ENCODE results near the gene THRSP.

Gene THRSP

DNA sequence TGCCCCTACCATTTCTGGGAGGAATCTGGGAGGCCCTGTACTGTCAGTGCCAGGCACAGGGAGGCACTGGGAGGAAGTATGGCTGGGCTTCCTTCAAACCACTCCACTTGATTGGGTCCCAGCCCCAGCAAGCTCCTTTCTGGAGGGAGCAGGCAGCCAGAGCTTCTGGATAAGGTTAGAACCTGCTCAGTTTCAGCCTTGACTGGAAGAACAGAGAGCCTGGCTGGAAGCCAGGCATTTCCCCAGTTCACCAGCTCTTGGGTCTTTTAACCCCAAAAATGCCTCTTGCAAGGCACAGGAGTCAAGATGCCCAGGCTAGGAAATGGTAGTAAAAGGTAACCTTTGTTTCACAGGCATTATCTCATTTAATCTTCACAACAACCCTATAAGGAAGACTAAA is 31.6 kb upstream of the THRSP start:
- TF ChIP-seq, protein P1, sequence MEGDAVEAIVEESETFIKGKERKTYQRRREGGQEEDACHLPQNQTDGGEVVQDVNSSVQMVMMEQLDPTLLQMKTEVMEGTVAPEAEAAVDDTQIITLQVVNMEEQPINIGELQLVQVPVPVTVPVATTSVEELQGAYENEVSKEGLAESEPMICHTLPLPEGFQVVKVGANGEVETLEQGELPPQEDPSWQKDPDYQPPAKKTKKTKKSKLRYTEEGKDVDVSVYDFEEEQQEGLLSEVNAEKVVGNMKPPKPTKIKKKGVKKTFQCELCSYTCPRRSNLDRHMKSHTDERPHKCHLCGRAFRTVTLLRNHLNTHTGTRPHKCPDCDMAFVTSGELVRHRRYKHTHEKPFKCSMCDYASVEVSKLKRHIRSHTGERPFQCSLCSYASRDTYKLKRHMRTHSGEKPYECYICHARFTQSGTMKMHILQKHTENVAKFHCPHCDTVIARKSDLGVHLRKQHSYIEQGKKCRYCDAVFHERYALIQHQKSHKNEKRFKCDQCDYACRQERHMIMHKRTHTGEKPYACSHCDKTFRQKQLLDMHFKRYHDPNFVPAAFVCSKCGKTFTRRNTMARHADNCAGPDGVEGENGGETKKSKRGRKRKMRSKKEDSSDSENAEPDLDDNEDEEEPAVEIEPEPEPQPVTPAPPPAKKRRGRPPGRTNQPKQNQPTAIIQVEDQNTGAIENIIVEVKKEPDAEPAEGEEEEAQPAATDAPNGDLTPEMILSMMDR (IDR thresholded peaks at IDR 0.05; ENCODE audit: low read depth, low read length, missing control alignments): no peak
- no peak for DNase-seq (ENCODE audit: extremely low read depth, low read depth)

DNA sequence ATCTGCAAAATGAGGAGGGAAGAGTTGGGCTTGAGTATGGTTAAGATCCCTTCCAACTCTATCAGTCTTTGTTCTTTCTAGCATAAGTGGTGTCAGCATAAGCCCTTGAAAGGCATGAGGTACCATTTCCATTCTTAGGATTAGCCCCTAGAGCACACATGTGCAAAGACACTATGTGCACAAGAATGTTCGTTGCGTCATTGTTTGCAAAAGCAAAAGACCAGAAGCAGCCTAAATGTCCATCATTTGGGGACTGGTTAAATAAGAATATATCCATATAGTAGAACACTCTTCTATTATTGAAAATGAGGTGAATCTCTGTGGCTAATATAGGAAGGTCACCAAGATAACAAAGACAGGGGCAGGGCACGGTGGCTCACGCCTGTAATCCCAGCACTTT is 30.6 kb upstream of the THRSP start:
- H3K4me3 ChIP-seq (replicated peaks; ENCODE audit: low read depth, low read length): no peak overlapping the region
- DNase-seq (ENCODE audit: extremely low read depth, low read depth): no peak
- TF ChIP-seq, protein P1 (IDR thresholded peaks at IDR 0.05; ENCODE audit: low read depth, low read length, missing control alignments): no peak

More for the DNA sequence above, 31.6 kb upstream of the THRSP start:
- no peak overlapping the region for H3K4me3 ChIP-seq (replicated peaks; ENCODE audit: low read depth, low read length)

DNA sequence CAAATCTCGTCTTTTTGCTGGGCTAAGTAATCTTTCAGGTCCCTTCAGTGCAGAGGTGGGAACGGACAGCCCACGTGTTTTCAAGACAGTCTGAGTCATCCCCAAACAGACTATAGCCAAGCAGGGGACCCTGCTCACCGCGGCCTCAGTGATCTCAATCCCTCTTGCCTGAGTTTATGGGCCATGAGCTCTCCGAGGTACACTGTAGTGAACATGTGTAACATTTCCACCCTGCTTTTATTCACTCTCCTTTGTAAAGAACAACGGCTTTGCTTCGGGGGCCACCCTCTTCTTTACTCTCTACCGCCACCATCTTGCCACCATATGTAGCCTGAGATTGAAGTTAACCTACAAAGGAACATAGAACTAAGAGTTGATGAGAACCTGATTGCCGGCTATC is 29.0 kb upstream of the THRSP start:
- no peak for DNase-seq (ENCODE audit: extremely low read depth, low read depth)
- TF ChIP-seq, protein P1 (IDR thresholded peaks at IDR 0.05; ENCODE audit: low read depth, low read length, missing control alignments): no peak
- no peak overlapping the region for H3K4me3 ChIP-seq (replicated peaks; ENCODE audit: low read depth, low read length)

DNA sequence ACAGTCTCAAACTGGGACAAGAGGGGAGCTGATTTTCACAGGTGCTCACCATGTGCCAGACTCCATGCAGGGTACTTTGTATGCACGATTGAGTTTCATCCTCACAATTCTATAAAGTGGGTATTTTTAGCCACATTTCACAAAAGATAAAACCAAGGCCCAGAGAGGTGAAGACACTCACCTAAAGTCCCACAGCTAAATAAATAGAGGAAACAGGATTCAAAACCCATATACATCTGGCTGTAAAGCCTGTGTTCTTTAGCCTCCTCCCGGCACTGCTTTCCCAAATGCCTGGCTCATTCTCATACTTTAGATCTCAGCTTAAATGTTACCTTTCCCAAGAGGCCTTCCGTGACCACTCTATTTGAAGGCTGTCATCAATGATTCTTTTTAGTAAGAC is 27.3 kb upstream of the THRSP start:
- no peak for DNase-seq (ENCODE audit: extremely low read depth, low read depth)
- TF ChIP-seq, protein P1 (IDR thresholded peaks at IDR 0.05; ENCODE audit: low read depth, low read length, missing control alignments): no peak
- H3K4me3 ChIP-seq (replicated peaks; ENCODE audit: low read depth, low read length): no peak overlapping the region

DNA sequence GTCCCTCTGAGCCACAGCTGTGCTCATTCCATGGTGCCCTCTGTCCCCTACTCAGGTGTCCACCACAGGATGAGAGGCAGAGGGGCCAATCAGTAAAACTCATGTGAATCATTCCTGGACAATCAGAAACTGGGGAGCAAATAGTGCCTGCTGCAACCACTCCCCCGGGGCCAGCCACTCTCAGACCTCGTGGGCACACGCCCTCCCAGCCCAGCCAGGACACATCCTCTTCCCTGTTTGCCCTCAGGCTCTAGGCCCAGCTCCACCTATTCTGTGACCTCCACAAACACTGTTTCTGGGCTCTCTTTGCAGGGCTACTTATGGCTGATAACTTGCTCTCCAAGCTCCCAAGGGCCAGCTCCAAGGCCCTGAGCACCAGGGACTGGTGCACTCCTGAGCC is 26.6 kb upstream of the THRSP start:
- no peak for DNase-seq (ENCODE audit: extremely low read depth, low read depth)
- no peak overlapping the region for H3K4me3 ChIP-seq (replicated peaks; ENCODE audit: low read depth, low read length)
- TF ChIP-seq, protein P1 (IDR thresholded peaks at IDR 0.05; ENCODE audit: low read depth, low read length, missing control alignments): no peak

DNA sequence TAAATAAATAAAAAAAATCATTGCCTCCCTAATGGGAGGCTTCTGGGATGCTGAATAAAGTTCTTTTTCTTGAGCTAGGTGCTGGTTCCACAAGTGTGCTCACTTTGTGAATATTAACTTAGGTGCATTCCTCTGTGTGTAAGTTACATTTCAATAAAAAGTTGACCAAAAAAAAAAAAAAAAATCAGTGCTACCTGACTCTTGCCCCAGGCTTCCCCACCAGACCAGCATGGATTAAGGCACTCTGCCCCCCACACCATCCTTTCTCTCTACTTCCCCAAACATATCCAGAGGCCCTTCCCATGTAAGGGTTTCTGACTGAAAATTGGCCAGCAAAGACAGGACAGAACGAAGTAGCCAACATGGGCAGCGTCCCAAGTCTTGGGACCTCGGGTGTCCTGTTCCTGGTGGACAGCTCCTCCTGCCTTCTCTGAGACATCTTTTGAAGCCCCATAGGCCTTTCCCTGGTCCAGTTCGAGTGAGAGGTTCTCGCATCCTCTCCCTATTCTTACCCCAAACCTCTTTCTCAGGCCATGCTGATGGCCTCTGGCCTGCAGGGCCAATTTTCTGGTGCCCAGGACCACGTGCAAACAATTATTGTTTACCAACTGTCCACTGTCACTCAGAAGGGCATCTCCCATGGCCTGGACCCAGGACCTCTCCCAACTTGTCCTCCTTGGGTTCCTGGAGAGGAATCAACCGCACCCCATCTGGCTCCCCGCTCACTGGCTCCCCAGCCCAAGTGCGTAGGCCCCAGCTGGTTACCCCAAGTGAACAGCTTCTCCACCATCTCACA is 25.6 kb upstream of the THRSP start:
- TF ChIP-seq, protein P1 (IDR thresholded peaks at IDR 0.05; ENCODE audit: low read depth, low read length, missing control alignments): no peak
- no peak for DNase-seq (ENCODE audit: extremely low read depth, low read depth)
- H3K4me3 ChIP-seq (replicated peaks; ENCODE audit: low read depth, low read length): no peak overlapping the region

Measured in HFF-Myc (cell line).